DMS79 (cell line): Measurements from ENCODE around the gene CLDN7.
"Not testable (repeated sequence)": the region's sequence is repeated elsewhere in the genome, so short reads cannot be mapped to it uniquely, and the experiment has no call there.

Experiments used
- DNase-seq: peaks from one replicate; lab custom pipeline; 2025; lab: John Stamatoyannopoulos, UW

Gene CLDN7

GRCh38 chr17:7253082-7253481, 9.2 kb downstream of the CLDN7 start:
- DNase-seq = no peak

DNA sequence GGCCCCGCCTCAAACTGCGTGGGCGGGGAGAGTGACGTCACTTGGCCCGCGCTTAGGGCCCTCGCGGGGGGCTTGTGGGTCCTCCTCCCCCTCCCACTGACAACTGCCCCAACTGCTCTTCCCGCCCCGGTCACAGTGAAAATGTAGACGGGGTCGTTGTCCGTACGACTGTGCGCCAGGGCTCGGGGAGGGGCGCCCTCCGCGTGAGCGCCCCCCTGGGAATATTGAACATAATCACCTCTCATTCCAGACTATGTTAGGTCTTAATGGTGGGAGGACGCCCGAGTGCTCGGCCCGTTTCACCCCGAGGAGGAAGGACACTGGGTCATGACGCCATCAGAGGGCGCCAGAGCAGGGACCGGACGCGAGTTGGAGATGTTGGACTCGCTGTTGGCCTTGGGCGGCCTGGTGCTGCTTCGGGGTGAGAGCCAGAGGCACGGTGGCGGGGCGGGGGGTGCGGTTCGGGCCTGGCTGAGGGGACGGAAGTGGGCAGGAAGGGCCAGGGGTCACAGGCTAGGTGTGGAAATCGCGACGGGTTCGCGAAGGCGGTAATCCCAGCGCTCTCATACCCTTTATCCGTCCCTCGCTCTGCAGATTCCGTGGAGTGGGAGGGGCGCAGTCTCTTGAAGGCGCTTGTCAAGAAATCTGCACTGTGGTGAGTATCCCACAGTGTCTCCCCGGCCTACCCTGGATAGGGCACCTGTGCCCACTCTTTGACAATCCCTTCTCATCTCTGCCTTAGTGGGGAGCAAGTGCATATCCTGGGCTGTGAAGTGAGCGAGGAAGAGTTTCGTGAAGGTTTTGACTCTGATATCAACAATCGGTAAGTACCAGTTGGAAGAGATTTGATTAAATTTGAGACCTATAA, 9.9 kb downstream of the CLDN7 start, which contains the start of gene ELP5:
Gene ELP5 (plus strand): TSS at position 40 of the 868 bp plus-strand sequence. CDS start 336 bp downstream, at position 376.
- DNase-seq = peak; percentile 89

DNA sequence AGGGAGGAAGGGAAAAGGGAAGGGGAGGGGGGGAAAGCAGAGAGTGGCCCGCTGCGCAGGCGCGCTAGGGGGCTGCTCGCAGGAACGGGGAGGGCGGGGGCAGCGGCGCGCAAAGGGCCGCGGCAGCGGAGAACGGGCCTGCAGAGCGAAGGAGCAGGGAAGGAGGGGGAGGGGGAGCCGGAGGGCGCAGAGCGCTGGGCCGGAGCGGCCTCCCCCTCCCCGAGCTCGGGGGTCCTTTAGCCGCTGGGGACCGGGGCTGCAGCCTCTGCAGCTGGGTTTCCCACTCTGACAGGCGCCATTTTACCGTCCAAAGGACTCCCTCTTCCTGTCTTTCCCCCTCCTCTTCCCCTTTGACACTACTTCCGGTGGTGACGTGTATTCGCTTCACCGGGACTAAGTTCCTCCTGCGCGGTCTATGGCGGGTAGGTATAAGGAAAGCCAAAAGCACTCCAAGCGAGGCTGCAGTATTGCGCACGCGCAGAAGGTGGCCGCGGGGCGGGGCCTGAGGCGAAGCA, 10.6 kb downstream of the CLDN7 start, which contains the start of gene CTDNEP1:
Gene CTDNEP1 (minus strand): TSS at position 74 of the 515 bp plus-strand sequence. CDS start 438 bp downstream, outside the sequence.
- DNase-seq = peak; percentile 99

DNA sequence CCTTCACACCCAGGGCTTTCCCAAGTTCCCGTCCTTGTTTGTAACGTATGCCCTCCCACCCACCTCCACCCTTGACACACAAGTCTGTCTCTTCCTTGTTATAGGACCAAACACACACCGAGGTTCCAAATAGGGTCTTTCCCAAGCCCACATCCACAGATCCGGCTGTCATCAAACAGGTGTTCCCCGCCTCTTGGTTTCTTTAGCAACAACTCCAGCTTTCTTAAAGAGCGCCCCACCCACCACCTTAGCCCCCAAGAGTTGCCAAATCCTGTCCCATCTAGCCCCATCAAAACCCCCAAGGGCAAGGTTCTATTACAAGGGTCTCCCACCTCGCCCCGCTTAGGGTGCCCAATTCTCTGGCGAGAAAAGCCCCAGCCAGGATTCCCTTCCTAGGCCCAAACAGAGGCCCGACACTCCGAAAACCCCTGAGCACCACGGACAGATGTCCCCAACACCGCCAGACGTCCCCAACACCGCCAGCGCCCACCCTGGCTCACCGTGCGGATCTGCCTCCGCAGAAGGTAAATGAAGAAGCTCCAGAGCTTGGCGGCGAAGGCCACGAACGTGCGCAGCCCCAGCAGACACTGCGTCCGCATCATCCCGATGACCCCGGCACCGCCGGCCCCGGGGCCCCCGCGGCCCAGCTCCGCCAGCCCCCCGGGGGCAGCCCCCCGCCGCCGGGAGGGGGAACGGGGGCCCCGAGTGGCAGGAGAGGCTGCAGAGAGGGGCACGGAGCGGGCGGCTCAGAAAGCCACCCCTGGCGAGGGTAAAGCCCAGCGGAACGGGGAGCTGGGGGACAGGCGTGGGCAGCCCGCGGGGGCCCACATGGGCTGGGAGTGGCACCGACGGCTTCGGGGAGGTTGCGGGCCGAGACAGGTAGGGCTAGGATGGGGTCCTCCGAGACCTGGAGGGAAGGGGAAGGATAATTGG, 11.3 kb downstream of the CLDN7 start:
- no peak for DNase-seq

- no peak for DNase-seq
Measured at GRCh38 chr17:7249830-7250229, 12.4 kb downstream of the CLDN7 start.

GRCh38 chr17:7249214-7249613, 13.1 kb downstream of the CLDN7 start:
- no peak for DNase-seq

GRCh38 chr17:7248796-7249195, 13.5 kb downstream of the CLDN7 start:
- DNase-seq = no peak

DNA sequence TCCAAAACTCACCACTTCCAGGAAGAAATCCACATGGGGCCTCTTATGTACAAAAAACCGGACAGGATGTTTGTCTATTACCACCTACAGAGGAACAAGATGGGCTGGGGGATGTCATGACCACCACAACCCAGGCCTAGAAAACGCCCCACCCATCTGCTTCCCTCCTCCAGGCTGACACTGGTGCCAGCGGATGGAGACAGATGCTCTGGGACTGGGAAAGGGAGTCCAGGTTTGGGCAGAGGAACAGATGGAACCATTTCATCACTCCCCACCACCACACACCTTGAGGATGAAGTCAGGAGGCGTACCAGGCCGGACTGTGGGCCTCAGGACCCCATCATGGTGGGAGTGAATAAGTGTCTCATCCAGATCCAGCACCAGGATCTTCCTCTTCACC, 15.5 kb downstream of the CLDN7 start:
- no peak for DNase-seq

DNA sequence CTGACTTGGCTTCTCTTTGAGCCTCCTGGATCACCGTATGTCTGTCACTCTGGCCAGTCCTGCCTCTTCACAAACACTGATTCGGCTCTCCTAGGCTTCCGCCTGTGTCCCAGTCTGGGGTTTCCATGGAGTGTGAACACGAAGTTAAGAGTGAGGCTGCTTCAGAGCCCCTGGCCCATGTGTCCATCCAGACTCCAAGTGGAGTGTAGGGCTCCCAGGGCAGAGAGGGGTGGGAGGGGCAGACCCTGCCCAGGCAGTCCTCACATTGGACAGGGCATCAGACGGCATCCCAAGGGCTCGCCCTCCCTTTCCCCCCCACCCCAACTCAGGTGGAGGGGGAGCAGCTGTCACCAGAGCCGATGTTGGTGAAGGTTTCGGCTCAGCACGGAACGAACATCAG, 18.4 kb downstream of the CLDN7 start:
- DNase-seq = not testable (repeated sequence)

GRCh38 chr17:7243453-7243729, 18.9 kb downstream of the CLDN7 start:
- no peak for DNase-seq

DNA sequence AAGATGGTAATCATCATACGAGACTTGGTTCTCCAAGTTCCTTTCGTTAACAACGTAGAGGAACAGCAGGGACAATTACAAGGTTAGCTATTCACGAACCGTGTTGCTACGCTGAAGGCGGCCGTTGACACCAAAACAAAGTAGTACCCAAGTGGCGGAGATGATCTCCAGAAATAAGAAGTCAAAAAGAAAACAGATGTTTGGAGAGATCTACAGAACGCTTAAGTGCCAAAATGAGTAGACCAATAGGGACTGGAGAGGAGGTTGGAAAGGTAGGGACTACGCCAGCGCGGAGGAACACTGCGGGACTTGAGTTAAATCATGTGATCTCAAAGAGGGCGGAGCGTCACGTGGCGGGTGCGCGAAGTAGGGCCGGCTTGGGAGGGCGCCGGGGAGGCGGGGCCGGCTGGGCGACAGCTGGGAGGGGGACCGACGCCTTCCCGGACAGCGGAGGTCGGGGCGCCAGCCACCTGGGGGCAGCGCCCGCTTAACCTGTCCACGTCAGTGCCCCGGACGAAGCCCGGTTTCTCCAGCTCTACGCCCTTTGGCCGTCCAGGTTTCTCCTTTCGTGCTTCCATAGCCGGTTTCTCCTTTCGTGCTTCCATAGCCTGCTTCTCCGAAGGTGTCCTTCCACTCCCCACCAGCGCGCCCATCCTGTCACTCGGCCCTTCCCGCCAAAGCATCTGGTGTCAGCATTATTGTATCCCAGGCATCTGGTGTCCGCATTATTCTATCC, 19.4 kb downstream of the CLDN7 start:
- peak; percentile 84 for DNase-seq

DNA sequence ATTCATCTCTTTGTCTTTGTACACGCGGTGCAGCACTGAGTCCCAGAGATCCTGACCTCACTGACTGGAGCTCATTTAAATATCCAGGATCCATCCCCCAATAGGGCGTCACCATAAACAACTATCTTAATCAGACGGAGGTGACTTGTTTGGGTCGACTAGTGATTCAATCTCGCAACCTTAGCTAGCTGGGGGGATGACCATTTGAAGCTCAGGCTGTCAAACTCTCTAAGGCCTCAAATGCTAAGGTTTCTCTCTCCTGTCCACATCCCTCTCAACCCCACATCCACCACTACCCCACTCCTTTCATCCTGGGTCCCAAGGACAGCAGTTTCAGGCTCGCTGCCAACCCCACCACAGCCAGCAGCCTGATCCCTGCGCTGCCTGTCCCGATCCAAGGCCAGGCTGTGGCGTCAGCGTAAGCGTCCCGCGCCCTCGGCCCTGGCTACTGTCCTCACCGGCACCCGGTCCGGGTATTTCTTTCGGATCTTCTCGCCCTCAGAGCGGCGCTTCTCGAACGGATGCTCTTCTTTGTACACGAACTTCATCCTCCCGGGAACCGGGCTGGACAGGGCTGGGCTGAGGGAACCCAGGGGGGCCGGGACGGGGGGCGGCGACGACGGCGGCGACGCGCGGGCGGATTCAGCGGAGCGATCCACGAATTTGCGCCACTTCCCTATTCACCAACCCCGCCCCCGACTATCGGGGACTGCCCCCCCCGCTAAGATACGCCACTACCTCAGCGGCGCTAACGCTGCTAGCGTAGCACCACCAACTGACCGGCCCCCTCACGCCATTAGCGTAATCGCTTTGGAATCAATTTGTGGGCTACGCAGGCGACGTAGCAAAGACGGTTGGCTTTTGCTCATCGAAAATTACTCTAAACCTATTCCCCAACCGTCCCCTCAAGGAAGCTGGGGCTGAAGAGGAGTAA, 20.2 kb downstream of the CLDN7 start, which contains the start of gene GABARAP:
Gene GABARAP (minus strand): TSS at position 667 of the 934 bp plus-strand sequence. CDS start 119 bp downstream, at position 548.
- peak; percentile 66 for DNase-seq

- no peak for DNase-seq
Measured at GRCh38 chr17:7241090-7241733, 21.1 kb downstream of the CLDN7 start.

DNA sequence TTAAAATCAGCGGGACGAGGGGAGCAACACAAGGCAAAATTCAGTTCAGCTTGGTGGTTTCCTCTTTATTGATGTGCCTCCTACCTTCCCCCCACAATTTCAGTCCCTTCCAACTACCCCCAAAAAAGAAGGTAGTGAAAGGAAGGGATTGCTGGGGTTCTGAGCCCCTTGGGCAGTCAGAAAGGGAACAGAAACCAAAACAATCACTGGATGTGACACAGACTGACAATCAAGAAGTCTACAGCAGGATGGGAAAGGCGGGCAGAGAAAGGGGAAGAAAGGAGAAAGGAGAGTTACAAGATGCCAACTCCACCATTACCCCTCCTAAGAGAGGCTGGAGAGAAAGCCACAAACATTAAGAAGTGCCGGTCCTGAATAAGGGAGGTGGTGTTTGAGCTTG, 21.9 kb downstream of the CLDN7 start:
- DNase-seq = no peak

DNA sequence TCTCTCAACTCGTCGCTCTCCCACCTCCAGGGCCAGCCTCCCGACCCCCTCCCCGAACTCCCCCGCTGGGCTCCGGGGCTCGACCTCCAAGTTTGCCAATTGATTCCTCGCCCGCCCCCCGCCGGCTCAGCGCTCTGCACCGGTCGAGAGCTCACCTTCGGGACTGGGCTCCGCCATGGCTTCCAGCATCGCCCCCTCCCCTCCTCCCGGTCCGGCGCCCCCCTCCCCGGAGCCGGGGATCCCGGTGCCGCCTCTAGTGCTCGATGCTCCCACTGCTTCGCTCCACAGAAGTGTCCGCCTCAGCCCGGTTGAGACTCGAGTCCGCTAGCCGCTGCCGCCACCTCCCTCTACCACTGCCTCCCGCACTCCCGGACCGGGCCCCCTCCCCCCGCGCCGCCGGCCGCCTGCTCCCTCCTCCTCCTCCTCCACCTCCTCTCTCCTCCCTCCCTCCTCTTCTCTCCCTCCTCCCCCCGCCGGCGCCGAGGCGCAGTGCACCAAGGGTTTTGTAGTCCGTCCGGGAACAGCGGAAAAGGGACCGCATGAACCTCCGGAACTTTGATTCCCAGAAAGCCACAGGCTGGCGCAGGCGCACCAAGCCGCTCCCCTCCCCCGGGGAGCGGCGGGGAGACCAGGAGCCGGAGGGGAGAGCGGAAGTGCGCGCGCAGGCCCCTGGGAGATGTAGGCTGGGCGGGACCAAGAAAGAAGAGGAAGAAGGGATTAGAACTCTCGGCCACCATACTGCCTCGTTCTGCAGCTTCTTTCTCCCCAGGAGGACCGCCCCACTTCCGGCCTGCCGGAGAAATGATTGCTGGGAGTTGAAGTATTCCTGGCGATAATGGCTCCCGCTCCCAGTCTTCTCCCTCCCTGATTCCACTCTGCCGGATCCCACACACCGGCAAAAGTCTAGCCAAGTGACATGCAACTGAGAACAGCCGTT, 22.9 kb downstream of the CLDN7 start, which contains the start of gene PHF23:
Gene PHF23 (minus strand): TSS at position 367 of the 937 bp plus-strand sequence. CDS start 178 bp downstream, at position 189.
- peak; percentile 98 for DNase-seq

- no peak for DNase-seq
Measured at GRCh38 chr17:7238420-7239090, 23.7 kb downstream of the CLDN7 start.

DNA sequence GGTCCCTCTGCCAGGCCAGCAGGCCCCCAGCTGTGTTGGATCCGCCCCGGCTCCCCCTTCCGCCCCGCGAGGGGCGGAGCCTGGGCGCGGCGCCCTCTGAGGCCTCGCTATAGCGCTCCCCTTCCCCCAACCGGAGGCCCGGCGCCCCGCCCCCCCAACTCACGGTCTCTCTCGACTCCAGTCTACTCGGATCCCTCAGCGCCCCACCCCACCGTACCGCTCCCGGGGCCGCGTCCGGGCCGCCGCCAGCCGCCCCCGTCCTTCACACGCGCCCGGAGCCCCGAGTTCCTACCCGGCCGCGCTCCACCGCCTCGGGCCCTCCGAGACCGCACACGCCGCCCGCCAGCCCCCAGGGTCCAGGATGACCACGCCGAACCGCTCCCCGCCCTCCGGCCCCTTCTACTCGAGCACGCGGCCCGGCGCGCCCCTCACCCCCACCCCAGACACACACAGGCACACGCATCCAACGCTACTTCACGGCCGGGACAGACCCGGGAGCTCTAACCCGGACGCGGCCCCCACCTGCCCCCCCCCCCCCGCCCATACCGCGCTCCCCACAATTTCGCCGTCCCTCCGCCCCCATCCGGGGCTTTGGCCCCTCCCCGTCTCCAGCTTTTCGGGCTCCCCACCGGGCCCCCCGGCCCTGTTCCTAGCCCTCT, 24.4 kb downstream of the CLDN7 start:
- DNase-seq = no peak
